ENCODE results near the gene TNP2. TPM values are rescaled to one million over a fixed set of nuclear protein-coding genes. Genes with fewer than 3 reads are reported as not detected.
A peak's percentile ranks its signal among the peaks of the same experiment; 100 is the strongest.
"Not testable (repeated sequence)": the region's sequence is repeated elsewhere in the genome, so short reads cannot be mapped to it uniquely, and the experiment has no call there.

TNP2 gene
- total RNA-seq, 3 donors from 2014 or later, result not detected

GRCh38 chr16:11224096-11224893 is 44.8 kb downstream of the TNP2 start:
- peaks cover under 1% of the 10 kb centered on the region for H3K4me1 ChIP-seq (ENCODE audit: low read depth)
- intact Hi-C loops (cut with DNase I, micrococcal nuclease), result no loop called here
- peak; percentile 49 to 91 (median 62) for DNase-seq
- TF ChIP-seq CTCF (IDR thresholded peaks at IDR 0.05), result no peak
- no peak overlapping the region for H3K4me3 ChIP-seq
- no peaks in the 10 kb centered on the region for H3K9me3 ChIP-seq
- peak; percentile 88 for ATAC-seq
- no peaks in the 10 kb centered on the region for H3K36me3 ChIP-seq (ENCODE audit: low read depth)

- H3K36me3 ChIP-seq (ENCODE audit: low read depth); H3K4me3 ChIP-seq; DNase-seq; ATAC-seq; H3K4me1 ChIP-seq (ENCODE audit: low read depth); intact Hi-C loops (cut with DNase I, micrococcal nuclease): not testable (repeated sequence)
- H3K9me3 ChIP-seq, result peaks cover 18% of the 10 kb centered on the region
These were observed 48.6 kb downstream of the TNP2 start for GRCh38 chr16:11220507-11220906.

- Histone ChIP-seq H3K36me3 (ENCODE audit: low read depth) (no peaks in the 10 kb centered on the region), H3K9me3 (peaks cover 18% of the 10 kb centered on the region), H3K4me3 (no peak overlapping the region), H3K4me1 (ENCODE audit: low read depth) (no peaks in the 10 kb centered on the region)
- no peak for ATAC-seq
- no peak for TF ChIP-seq CTCF (IDR thresholded peaks at IDR 0.05)
- DNase-seq, result no peak
- intact Hi-C loops (cut with DNase I, micrococcal nuclease), result no loop called here
These were observed 49.9 kb downstream of the TNP2 start for GRCh38 chr16:11219178-11219577.

DNA sequence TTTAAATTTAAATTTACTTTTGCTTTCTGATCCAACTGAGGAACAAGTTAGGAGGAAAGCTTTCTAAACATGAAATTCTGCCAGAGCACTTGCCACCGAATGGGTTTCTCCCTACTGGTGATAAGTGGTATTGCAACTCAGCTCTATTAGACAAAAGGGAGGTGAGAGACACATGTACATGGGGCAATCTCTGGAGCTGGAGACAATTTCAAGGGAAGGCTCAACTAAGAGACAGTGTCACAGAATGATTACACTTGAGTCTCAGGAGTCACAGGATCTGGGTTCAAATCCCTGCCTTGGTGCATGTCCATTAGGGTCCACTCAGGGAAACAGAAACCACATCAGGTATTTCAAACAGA is 50.5 kb downstream of the TNP2 start:
- DNase-seq (no peak), ATAC-seq (no peak)
- Histone ChIP-seq H3K9me3 (peaks cover 18% of the 10 kb centered on the region), H3K36me3 (ENCODE audit: low read depth) (no peaks in the 10 kb centered on the region), H3K4me1 (ENCODE audit: low read depth) (no peaks in the 10 kb centered on the region), H3K4me3 (no peak overlapping the region)
- intact Hi-C loops (cut with DNase I, micrococcal nuclease), result no loop called here
- TF ChIP-seq CTCF (IDR thresholded peaks at IDR 0.05), result no peak

Small RNA genes within 50 kb of the gene (microRNA-seq; reads per million reads assigned to microRNA genes)
- gene MIR548H2, result not detected

Other genes with a start within 250 kb of the TNP2 start
- 1 to 10 TPM; 4.0 to 6.5 (median 4.1) TPM for gene SOCS1, start 13.1 kb downstream of the TNP2 start, total RNA-seq
- gene PRM3, start 4.3 kb upstream of the TNP2 start, total RNA-seq, result not detected
- gene PRM2, start 7.2 kb upstream of the TNP2 start, total RNA-seq, result not detected
- not detected for gene PRM1, start 12.0 kb upstream of the TNP2 start, total RNA-seq
- 10 to 100 TPM in 1 of 3 donors, 1 to 10 TPM in 2; 2.1 to 12.1 (median 7.0) TPM for gene RMI2, start 76.1 kb upstream of the TNP2 start, total RNA-seq